GM19238 (cell line): ENCODE results near the gene FOSB.

Source experiments
- DNase-seq: peaks from one replicate; pipeline ENCODE4 v3.0.0; 2011; ENCODE audit warnings: low spot score; ENCODE audit not compliant: insufficient read length

Gene FOSB

DNA sequence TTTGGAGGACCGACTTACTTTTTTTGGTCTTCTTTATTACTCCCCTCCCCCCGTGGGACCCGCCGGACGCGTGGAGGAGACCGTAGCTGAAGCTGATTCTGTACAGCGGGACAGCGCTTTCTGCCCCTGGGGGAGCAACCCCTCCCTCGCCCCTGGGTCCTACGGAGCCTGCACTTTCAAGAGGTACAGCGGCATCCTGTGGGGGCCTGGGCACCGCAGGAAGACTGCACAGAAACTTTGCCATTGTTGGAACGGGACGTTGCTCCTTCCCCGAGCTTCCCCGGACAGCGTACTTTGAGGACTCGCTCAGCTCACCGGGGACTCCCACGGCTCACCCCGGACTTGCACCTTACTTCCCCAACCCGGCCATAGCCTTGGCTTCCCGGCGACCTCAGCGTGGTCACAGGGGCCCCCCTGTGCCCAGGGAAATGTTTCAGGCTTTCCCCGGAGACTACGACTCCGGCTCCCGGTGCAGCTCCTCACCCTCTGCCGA, 409 bp downstream of the FOSB start:
- no peak for DNase-seq

DNA sequence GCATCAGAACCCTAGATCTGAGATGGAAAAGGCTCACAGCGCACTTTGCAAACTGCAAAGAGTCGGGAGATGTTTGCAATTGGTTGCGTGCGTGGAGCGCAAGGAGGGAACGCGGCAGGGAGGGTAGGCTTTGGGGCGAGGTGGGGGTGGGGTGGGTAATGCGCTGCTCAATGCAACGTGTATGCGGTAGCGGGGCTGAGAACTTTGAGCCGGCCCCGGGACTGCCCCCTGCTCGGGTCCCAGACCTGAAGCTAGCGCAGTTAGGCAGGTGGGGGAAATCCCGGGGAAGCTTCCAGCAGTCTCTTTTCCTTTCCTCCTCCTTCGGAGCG, 971 bp downstream of the FOSB start:
- DNase-seq, result no peak

DNA sequence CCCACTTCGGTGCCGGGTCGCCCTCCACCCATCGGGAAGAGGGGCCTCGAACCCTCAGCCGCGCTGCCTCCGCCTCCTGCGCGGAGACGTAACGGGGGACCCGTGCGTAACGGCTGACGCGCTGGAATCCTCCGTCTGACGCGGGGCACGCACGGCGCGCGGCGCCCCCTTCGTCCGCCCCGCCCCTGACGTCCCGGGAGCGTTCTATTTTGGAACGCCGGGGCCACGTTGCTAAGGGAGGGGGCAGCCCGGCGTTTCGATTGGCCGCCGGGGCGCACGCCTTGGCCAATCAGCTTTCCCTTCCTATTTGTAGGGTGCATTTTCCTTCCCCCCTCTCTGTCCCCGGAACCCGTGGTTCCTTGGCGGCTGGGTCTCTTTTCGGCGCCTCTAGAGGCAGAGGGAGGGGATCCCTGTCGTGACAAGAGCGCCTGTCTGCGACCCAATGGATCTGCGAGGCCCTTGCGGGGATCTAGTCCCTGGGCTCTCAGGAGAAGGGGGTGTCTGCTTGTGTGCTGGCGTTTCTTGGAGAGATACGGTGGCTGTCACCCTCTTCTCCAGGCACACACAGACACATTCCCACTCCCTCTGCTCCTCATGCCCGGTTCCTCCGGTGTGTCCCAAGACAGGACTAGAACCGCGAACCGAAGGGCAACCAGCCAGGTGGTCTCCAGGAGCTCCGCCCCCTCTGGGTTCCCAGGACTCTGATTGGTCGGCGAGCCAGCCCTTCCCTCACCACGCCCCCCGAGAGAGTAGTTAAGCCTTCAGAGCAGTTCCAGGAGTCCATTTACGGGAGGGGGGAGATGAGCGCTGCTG, 1.5 kb downstream of the FOSB start:
- DNase-seq, result peak; percentile 92

DNA sequence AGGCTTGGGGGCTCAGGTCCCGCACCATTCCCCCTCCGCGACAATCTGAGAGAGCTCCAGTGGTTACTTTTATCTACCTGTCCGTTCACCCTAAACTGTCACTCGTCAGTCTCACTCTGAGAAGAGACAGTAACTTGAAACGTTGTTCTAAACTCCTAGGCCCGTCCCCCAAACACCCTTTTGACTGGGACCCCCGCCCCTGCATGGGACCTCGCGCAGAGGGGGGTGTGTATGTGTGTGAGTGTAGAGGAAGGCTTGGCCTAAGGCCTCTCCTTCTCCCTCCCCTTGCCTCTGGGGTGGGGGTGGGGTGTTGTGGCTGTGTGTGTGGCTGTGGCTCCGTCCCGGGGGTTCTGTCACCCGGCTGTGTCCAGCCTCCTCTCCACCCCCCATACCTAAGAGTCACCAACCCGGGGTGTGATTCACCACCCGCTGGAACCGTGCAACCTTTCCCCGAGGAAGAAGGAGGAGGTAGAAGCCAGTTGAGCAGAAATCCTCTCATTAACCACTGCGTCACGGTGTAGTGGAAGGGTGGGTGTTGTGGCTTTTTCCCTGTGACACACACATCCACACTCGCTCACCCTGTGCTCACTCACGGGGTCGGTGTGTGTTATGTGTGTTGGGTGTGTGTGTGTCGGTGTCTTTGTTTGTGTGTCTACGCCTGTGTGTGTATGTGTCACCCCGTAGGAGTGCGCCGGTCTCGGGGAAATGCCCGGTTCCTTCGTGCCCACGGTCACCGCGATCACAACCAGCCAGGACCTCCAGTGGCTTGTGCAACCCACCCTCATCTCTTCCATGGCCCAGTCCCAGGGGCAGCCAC, 2.4 kb downstream of the FOSB start:
- DNase-seq, result no peak

DNA sequence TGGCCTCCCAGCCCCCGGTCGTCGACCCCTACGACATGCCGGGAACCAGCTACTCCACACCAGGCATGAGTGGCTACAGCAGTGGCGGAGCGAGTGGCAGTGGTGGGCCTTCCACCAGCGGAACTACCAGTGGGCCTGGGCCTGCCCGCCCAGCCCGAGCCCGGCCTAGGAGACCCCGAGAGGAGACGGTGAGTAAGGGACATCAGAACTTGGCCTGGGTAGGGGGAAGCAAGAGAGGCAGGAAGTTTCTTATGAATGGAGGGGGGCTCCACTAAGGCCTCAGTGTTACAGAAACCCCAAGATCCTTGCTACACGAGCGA, 2.9 kb downstream of the FOSB start:
- no peak for DNase-seq

DNA sequence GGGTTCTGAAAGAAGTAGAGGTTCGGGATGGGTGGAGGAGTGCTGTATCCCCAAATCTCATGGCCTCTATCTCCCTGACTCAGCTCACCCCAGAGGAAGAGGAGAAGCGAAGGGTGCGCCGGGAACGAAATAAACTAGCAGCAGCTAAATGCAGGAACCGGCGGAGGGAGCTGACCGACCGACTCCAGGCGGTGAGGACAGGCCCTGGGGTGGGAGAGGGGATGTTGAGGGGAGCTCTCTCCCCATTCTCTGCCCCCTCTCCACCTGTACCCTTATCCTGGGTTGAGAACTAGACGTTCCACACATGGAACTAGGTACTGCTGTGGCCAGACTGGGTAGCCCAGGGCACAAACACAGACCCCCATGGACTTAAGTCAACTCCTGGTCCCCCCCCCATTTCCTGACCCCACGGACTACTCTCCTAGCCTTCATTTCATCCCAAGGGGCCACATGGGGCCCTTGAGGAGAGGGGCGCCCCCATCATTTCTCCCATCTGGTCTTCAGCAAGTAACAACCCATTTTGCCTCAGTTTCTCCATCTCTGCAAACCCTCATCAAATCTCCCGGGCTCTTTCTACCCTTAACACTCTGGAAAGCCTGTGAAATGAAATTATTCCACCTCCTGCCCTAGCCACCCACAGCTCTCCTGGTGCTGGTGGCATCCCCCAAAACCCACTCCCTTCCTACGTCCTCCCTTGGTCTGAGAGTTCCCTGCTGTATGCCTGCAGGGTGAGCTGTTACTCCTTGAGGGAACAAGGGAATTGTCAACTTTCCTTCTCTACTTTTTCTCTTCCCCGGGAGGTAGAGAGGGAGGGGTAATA, 3.5 kb downstream of the FOSB start:
- no peak for DNase-seq

DNA sequence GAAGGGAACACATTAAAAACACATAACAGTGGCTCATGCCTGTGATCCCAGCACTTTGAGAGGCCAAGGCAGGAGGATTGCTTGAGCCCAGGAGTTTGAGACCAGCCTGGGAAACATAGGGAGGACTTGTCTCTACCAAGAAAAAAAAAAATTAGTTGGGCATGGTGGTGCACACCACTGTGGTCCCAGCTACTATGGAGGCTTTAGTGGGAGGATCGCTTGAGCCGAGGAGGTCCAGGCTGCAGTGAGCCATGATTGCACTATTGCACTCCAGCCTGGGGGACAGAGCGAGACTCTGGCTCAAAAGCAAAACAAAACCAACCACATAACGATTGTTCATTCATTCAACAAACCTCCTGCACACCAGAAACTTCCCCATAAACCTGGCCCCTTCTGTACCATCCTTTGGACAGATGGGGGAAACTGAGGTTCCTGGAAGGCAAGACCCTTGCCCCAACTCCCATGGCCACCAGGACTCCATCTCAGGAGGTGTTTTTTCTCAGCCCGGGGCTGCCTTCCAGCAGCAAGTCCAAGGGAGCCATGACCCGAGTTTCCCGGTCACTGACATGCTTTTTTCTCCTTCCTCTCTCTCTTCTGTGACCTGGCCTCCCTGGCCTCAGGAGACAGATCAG, 4.3 kb downstream of the FOSB start:
- DNase-seq, result no peak

DNA sequence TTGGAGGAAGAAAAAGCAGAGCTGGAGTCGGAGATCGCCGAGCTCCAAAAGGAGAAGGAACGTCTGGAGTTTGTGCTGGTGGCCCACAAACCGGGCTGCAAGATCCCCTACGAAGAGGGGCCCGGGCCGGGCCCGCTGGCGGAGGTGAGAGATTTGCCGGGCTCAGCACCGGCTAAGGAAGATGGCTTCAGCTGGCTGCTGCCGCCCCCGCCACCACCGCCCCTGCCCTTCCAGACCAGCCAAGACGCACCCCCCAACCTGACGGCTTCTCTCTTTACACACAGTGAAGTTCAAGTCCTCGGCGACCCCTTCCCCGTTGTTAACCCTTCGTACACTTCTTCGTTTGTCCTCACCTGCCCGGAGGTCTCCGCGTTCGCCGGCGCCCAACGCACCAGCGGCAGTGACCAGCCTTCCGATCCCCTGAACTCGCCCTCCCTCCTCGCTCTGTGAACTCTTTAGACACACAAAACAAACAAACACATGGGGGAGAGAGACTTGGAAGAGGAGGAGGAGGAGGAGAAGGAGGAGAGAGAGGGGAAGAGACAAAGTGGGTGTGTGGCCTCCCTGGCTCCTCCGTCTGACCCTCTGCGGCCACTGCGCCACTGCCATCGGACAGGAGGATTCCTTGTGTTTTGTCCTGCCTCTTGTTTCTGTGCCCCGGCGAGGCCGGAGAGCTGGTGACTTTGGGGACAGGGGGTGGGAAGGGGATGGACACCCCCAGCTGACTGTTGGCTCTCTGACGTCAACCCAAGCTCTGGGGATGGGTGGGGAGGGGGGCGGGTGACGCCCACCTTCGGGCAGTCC, 5.0 kb downstream of the FOSB start:
- no peak for DNase-seq

DNA sequence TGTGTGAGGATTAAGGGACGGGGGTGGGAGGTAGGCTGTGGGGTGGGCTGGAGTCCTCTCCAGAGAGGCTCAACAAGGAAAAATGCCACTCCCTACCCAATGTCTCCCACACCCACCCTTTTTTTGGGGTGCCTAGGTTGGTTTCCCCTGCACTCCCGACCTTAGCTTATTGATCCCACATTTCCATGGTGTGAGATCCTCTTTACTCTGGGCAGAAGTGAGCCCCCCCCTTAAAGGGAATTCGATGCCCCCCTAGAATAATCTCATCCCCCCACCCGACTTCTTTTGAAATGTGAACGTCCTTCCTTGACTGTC, 5.5 kb downstream of the FOSB start:
- no peak for DNase-seq

DNA sequence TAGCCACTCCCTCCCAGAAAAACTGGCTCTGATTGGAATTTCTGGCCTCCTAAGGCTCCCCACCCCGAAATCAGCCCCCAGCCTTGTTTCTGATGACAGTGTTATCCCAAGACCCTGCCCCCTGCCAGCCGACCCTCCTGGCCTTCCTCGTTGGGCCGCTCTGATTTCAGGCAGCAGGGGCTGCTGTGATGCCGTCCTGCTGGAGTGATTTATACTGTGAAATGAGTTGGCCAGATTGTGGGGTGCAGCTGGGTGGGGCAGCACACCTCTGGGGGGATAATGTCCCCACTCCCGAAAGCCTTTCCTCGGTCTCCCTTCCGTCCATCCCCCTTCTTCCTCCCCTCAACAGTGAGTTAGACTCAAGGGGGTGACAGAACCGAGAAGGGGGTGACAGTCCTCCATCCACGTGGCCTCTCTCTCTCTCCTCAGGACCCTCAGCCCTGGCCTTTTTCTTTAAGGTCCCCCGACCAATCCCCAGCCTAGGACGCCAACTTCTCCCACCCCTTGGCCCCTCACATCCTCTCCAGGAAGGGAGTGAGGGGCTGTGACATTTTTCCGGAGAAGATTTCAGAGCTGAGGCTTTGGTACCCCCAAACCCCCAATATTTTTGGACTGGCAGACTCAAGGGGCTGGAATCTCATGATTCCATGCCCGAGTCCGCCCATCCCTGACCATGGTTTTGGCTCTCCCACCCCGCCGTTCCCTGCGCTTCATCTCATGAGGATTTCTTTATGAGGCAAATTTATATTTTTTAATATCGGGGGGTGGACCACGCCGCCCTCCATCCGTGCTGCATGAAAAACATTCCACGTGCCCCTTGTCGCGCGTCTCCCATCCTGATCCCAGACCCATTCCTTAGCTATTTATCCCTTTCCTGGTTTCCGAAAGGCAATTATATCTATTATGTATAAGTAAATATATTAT, 6.1 kb downstream of the FOSB start:
- no peak for DNase-seq

DNA sequence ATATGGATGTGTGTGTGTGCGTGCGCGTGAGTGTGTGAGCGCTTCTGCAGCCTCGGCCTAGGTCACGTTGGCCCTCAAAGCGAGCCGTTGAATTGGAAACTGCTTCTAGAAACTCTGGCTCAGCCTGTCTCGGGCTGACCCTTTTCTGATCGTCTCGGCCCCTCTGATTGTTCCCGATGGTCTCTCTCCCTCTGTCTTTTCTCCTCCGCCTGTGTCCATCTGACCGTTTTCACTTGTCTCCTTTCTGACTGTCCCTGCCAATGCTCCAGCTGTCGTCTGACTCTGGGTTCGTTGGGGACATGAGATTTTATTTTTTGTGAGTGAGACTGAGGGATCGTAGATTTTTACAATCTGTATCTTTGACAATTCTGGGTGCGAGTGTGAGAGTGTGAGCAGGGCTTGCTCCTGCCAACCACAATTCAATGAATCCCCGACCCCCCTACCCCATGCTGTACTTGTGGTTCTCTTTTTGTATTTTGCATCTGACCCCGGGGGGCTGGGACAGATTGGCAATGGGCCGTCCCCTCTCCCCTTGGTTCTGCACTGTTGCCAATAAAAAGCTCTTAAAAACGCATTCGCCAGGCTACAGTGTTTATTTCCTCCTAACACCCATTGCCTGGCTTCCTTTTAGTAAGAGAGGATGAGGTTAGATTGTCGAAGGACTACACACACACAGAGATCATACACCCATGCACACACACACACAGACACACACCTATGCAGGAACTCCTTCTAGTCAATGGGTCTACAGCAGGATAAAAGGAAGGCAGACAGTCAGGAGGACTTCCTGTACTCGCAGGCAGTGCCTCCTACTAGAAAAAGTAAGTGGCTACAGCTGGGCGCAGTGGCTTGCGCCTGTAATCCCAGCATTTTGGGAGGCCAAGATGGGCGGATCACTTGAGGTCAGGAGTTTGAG, 7.1 kb downstream of the FOSB start:
- no peak for DNase-seq

DNA sequence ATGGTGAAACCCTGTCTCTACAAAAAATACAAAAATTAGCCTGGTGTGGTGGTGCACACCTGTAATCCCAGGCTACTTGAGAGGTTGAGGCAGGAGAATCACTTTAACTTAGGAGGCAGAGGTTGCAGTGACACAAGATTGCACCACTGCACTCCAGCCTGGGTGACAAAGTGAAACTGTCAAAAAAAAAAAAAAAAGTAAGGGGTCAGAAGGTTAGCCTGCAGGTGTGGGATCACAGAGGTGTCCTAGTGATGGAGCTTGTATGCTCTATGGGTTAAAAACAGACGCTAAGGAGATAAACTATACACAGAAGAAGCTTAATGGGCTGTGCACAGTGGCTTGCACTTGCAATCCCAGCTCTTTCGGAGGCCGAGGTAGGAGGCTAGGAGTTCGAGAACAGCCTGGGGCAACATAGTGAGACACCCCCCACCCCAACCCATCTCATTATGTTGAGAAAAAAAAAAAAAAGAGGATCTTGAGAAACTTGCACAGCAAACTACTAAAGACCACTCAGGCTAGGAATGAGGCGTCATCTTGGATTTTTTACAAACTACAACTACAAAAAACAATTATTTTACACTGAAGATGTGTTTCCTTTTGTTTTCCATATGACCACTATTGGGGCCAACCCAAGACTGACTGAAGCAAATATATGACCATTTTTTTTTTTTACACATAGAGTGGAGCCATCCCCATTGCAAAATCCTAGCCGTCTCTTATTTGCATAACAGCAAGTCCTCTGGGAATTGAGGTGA, 7.9 kb downstream of the FOSB start:
- DNase-seq, result no peak

DNA sequence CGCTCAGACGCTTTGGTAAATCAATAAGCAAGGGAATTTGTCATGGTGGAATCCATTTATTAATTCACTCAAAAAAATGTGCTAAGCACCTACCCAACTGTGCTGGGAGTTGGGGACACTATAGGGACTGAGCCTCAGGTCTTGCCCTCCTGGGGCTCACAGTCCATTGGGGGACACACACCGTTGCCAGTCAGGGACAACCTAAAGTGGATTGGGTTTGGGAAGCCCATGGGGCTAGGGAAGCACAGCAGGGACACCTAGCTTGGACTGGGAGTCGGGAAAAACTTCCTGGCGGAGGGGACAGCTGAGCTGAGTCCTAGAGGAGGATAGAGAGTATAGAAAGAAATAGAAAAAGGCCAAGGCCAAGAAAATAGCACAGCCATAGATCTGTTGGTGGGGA, 8.5 kb downstream of the FOSB start:
- no peak for DNase-seq

DNA sequence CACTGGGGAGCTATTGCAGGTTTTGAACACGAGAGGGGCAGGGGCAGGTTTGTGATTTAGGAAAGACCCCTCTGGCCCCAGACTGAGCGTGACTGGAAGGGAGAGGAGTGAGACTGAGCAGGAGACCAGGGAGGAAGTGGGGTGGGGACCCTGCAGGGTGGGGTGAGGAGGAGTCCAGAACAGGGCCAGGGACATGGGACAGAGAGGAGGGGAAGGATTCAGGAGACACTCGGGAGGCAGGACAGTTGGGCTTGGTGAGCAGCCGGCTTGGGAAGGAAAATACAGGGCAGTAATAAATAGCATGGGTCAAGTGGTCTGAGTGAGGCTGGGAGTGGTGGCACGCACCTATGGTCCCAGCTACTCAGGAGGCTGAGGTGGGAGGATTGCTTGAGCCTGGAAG, 9.4 kb downstream of the FOSB start:
- DNase-seq, result no peak

DNA sequence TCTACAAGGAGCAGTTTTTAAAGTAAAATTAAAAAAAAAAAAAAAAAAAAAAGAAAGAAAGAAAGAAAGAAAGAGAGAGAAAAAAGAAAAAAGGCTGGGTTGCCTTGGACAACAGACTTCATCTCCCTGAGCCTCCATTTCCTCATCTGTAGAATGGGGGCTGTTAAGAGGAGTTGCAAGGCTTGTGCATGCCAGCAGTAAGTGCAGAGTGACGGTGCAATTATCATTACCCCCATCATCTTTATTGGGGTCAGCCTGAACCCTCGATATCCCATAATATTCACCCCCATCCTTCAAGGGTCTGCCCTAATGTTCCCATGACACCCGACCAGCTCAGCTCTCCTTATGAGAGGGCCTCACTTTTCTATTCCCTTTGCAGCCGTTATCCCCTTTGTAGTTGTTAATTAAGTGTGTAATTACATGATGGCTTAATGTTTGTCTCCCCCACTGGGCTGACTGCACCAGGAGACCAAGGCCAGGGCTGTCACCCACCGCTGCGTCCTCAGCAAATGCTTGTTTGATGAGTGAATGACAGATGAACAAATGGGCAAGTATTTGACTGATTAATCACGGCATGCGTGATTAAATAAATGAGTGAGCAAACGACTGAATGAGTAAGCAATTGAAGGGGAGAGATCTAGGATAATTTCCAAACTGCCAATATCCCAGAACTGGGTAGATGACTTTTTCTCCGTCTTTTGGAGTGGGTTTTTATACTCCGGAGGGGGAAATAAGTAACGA, 10.1 kb downstream of the FOSB start:
- DNase-seq, result no peak

DNA sequence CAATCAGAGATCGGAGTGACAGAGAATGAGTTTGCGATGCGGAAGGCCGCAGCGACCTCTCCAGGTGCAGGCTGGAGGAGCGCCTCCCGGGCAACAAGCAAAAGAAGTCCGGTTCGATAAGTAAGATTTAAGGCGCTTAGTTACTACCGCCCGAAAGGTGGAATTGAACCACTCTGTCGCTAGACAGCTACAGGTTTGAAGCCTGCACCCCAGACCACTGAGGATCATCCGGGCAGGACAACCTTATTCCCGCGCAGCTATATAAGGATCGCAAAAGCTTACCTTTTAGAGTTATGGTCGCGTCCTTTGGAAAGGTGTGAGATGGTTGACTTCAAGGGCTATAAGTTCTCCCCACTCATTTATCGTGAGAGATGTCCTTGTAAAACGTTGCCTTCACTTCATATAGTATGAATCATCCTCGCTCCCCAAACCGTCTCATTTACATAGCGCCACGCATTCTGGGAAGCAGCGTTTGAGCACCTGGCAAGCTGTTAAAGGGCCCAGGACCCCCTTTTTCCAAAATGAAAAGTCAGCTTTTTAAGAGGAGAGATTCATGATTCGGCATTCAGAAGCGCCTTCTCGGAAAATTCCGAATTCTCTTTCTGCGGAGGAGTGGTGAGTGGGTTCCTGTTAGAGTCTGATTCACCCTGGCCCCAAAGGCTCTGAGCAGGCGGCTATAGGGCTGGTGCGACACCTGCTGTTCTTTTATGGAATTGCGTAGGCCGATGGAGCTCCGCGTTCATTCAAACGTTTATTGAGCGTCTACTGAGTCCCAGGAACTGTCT, 10.8 kb downstream of the FOSB start:
- DNase-seq, result peak; percentile 74

DNA sequence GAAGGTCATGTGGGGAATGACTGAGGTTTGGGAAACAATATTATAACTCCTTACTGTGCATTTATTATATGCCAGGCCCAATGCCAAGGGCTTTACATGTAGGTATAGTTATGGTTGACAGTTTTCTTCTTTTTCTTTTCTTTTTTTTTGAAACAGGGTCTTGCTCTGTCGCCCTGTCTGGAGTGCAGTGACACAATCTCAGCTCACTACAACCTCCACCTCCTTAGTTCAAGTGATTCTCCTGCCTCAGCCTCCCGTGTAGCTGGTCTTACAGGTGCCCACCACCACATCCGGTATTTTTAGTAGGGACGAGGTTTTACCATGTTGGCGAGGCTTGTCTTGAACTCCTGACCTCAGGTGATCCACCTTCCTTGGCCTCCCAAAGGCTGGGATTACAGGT, 15.2 kb downstream of the FOSB start:
- DNase-seq, result no peak
